ENCODE measurements around the gene CERK. TPM values are rescaled to one million over a fixed set of nuclear protein-coding genes. Genes with fewer than 3 reads are reported as not detected.
A peak's percentile ranks its signal among the peaks of the same experiment; 100 is the strongest.

The CERK gene
- polyA plus RNA-seq, 1 donor: 82.3 TPM

DNA sequence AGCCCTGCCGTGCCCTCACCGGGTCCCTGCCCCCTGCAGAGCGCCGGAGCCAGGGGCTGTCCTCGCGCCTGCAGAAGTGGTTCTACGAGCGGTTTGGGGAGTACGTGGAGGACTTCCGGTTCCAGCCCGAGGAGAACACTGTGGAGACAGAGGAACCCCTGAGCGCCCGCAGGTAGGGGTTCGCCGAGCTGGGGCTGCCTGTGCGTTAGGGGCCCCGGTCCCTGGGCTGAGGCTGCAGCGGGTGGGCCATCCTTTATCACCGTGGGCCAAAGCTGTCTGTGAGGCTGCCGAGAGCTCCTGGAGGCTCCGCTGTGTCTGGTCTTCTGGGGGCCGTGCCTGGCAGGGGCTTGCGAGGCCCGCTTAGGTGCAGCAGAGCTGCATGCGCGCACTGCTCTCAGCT, 75.1 kb downstream of the CERK start:
- Histone ChIP-seq H3K27me3 (ENCODE audit: control insufficient read depth, insufficient read depth, low read length) (no peaks in the 10 kb centered on the region), H3K27ac (ENCODE audit: low read length) (no peak overlapping the region), H3K9me3 (ENCODE audit: control insufficient read depth, low read depth, low read length) (no peaks in the 10 kb centered on the region), H3K4me3 (ENCODE audit: low read length) (no peak overlapping the region), H3K4me1 (ENCODE audit: control insufficient read depth, insufficient read depth, low read length) (peaks cover 18% of the 10 kb centered on the region), H3K36me3 (ENCODE audit: control insufficient read depth, insufficient read depth, low read length) (peaks cover 76% of the 10 kb centered on the region)
- DNase-seq: no peak
- no CpG with 5 or more reads among the region's 26 CpGs for WGBS (ENCODE audit: insufficient coverage, low lambda C conversion rate)

- Histone ChIP-seq H3K27ac (ENCODE audit: low read length) (no peak overlapping the region), H3K4me3 (ENCODE audit: low read length) (no peak overlapping the region), H3K9me3 (ENCODE audit: control insufficient read depth, low read depth, low read length) (peaks cover 5% of the 10 kb centered on the region), H3K4me1 (ENCODE audit: control insufficient read depth, insufficient read depth, low read length) (peaks cover 18% of the 10 kb centered on the region), H3K27me3 (ENCODE audit: control insufficient read depth, insufficient read depth, low read length) (no peaks in the 10 kb centered on the region), H3K36me3 (ENCODE audit: control insufficient read depth, insufficient read depth, low read length) (peaks cover 73% of the 10 kb centered on the region)
- WGBS (ENCODE audit: insufficient coverage, low lambda C conversion rate): no CpG with 5 or more reads among the region's 15 CpGs
- no peak for DNase-seq
Observed at GRCh38 chr22:46662226-46662625, 75.8 kb downstream of the CERK start.

DNA sequence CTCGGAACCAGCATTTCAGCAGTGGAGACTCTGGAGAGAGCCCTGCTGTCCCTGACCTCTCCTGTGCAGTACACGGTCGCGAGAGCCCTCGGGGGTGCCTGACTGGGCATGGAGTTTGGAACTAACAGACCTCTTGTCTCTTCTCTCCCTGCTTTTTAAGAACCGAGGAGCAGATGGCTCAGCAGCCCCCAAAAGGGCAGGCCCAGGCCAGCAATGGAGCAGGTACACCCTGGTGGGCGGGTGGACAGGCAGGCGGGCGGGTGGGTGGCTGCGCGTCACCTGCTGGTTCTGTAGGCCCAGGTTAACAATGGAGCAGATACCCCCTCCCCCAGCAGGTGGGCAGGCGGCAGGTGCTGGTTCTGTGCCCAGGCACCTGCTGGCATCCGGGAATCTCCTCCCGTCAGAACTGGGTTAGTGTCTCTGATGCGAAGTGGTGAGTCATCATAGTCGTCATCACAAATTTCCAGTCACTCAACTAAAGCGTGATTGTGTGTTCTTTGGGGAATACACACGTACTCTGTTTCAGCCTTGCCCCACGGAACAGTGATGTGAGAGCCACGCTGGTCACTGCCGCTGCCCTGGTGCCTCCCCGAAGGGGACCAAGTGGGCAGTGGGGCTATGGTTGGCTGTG, 76.7 kb downstream of the CERK start:
- Histone ChIP-seq H3K27ac (ENCODE audit: low read length) (peak overlapping the region; percentile 64), H3K4me3 (ENCODE audit: low read length) (no peak overlapping the region), H3K27me3 (ENCODE audit: control insufficient read depth, insufficient read depth, low read length) (no peaks in the 10 kb centered on the region), H3K4me1 (ENCODE audit: control insufficient read depth, insufficient read depth, low read length) (peaks cover 25% of the 10 kb centered on the region), H3K9me3 (ENCODE audit: control insufficient read depth, low read depth, low read length) (peaks cover 7% of the 10 kb centered on the region), H3K36me3 (ENCODE audit: control insufficient read depth, insufficient read depth, low read length) (peaks cover 67% of the 10 kb centered on the region)
- no peak for DNase-seq
- WGBS (ENCODE audit: insufficient coverage, low lambda C conversion rate): no CpG with 5 or more reads among the region's 22 CpGs

DNA sequence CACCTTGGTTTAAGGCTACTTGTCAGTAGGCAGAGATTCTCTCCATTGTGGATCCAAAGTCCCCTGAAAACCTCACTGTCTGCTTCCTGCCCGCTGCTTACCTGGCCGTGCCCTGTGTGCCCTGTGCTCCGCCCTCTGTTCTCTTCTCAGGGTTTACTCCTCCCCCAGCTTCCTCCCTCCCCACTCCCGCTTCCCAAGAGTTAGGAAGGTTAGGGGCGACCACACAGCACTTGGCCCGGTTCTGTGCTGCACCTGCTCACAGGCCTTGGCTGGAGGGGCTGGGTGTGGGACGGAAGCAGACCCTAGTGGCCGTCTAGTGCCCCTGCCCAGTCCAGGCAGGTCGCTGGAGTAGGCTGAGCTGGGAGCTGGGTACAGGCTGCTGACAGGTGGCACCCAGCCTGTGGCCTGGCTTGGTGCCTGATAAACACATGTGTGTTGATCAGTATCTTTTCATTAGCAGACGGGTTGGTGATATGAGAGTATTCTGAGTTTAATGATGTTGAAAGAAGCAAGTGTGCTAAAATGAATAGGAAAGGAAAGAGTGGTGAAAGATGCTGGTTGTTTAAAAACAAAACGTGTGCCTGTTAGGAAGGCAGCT, 77.3 kb downstream of the CERK start:
- 33% methylated on average over 1 of the region's 11 CpGs for WGBS (ENCODE audit: insufficient coverage, low lambda C conversion rate)
- H3K9me3 ChIP-seq (ENCODE audit: control insufficient read depth, low read depth, low read length): peaks cover 7% of the 10 kb centered on the region
- H3K4me1 ChIP-seq (ENCODE audit: control insufficient read depth, insufficient read depth, low read length): peaks cover 32% of the 10 kb centered on the region
- H3K27ac ChIP-seq (ENCODE audit: low read length): peak overlapping the region; percentile 79
- DNase-seq: peak; percentile 86 to 91
- peaks cover 61% of the 10 kb centered on the region for H3K36me3 ChIP-seq (ENCODE audit: control insufficient read depth, insufficient read depth, low read length)
- no peak overlapping the region for H3K4me3 ChIP-seq (ENCODE audit: low read length)
- no peaks in the 10 kb centered on the region for H3K27me3 ChIP-seq (ENCODE audit: control insufficient read depth, insufficient read depth, low read length)

DNA sequence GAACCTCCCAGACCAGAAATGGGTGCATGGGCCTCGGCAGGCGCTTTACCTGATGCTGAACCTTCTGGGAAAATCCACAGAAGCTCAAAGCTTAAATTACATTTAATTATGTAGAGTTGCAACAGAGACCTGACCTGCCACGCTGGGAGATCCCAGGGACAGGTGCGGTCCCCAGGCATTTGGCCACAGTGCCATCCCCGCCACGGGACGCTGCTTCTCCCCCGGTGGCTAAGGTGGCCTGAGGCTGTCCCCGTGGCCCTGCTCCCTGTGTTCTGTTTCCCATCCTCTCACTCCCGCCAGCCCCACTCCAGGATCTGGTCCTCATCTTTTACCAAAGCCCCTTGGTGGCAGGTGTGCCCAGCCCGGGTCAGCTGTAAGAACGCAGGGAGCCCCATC, 78.3 kb downstream of the CERK start:
- DNase-seq: no peak
- H3K4me1 ChIP-seq (ENCODE audit: control insufficient read depth, insufficient read depth, low read length): peaks cover 37% of the 10 kb centered on the region
- H3K27me3 ChIP-seq (ENCODE audit: control insufficient read depth, insufficient read depth, low read length): no peaks in the 10 kb centered on the region
- H3K36me3 ChIP-seq (ENCODE audit: control insufficient read depth, insufficient read depth, low read length): peaks cover 51% of the 10 kb centered on the region
- peak overlapping the region; percentile 79 for H3K27ac ChIP-seq (ENCODE audit: low read length)
- H3K9me3 ChIP-seq (ENCODE audit: control insufficient read depth, low read depth, low read length): peaks cover 7% of the 10 kb centered on the region
- no CpG with 5 or more reads among the region's 12 CpGs for WGBS (ENCODE audit: insufficient coverage, low lambda C conversion rate)
- H3K4me3 ChIP-seq (ENCODE audit: low read length): no peak overlapping the region

DNA sequence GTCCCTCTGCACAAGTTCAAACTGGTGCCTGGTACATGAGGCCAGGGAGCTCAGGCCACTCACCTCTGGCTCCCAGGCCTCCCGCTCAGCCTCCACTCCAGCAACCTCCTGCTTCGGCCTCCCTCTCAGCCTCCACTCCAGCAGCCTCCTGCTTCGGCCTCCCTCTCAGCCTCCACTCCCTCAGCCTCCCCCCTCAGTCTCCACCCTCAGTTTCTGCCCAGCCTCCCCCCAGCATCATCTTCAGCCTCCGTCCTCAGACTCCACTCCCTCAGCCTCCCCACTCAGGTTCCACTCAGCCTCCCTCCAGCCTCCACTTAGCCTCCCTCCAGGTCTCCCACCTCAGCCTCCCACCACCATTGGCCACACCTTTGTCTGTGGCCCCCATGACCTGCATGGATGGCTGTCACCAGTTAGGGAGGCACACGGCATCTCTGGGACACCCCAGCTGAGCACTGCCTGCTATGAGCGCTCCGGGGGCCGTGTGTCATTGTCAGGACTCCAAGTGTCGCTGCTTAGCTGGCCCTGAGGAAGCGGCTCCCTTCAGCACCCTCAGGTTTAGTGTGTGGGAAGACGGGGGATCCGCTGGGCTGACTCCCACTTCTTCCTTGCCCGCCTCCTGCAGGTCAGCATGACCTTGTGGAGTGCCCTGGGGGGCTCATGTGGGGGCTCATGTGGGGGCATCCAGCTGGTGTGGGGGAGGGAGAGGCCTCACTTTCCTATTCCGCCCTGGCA, 78.8 kb downstream of the CERK start:
- WGBS (ENCODE audit: insufficient coverage, low lambda C conversion rate): no CpG with 5 or more reads among the region's 14 CpGs
- H3K36me3 ChIP-seq (ENCODE audit: control insufficient read depth, insufficient read depth, low read length): peaks cover 46% of the 10 kb centered on the region
- peaks cover 39% of the 10 kb centered on the region for H3K4me1 ChIP-seq (ENCODE audit: control insufficient read depth, insufficient read depth, low read length)
- no peak overlapping the region for H3K4me3 ChIP-seq (ENCODE audit: low read length)
- H3K9me3 ChIP-seq (ENCODE audit: control insufficient read depth, low read depth, low read length): peaks cover 7% of the 10 kb centered on the region
- no peaks in the 10 kb centered on the region for H3K27me3 ChIP-seq (ENCODE audit: control insufficient read depth, insufficient read depth, low read length)
- DNase-seq: no peak
- peak overlapping the region; percentile 79 for H3K27ac ChIP-seq (ENCODE audit: low read length)

GRCh38 chr22:46657996-46658947, 79.8 kb downstream of the CERK start:
- H3K36me3 ChIP-seq (ENCODE audit: control insufficient read depth, insufficient read depth, low read length): peaks cover 37% of the 10 kb centered on the region
- no peak overlapping the region for H3K4me3 ChIP-seq (ENCODE audit: low read length)
- H3K27me3 ChIP-seq (ENCODE audit: control insufficient read depth, insufficient read depth, low read length): no peaks in the 10 kb centered on the region
- WGBS (ENCODE audit: insufficient coverage, low lambda C conversion rate): no CpG with 5 or more reads among the region's 37 CpGs
- no peak overlapping the region for H3K27ac ChIP-seq (ENCODE audit: low read length)
- H3K9me3 ChIP-seq (ENCODE audit: control insufficient read depth, low read depth, low read length): peaks cover 7% of the 10 kb centered on the region
- DNase-seq: no peak
- peaks cover 48% of the 10 kb centered on the region for H3K4me1 ChIP-seq (ENCODE audit: control insufficient read depth, insufficient read depth, low read length)

GRCh38 chr22:46657655-46657953, 80.4 kb downstream of the CERK start:
- Histone ChIP-seq H3K4me3 (ENCODE audit: low read length) (no peak overlapping the region), H3K4me1 (ENCODE audit: control insufficient read depth, insufficient read depth, low read length) (peaks cover 54% of the 10 kb centered on the region), H3K27ac (ENCODE audit: low read length) (no peak overlapping the region), H3K9me3 (ENCODE audit: control insufficient read depth, low read depth, low read length) (peaks cover 9% of the 10 kb centered on the region), H3K27me3 (ENCODE audit: control insufficient read depth, insufficient read depth, low read length) (no peaks in the 10 kb centered on the region), H3K36me3 (ENCODE audit: control insufficient read depth, insufficient read depth, low read length) (peaks cover 33% of the 10 kb centered on the region)
- no peak for DNase-seq
- no CpG with 5 or more reads among the region's 10 CpGs for WGBS (ENCODE audit: insufficient coverage, low lambda C conversion rate)

DNA sequence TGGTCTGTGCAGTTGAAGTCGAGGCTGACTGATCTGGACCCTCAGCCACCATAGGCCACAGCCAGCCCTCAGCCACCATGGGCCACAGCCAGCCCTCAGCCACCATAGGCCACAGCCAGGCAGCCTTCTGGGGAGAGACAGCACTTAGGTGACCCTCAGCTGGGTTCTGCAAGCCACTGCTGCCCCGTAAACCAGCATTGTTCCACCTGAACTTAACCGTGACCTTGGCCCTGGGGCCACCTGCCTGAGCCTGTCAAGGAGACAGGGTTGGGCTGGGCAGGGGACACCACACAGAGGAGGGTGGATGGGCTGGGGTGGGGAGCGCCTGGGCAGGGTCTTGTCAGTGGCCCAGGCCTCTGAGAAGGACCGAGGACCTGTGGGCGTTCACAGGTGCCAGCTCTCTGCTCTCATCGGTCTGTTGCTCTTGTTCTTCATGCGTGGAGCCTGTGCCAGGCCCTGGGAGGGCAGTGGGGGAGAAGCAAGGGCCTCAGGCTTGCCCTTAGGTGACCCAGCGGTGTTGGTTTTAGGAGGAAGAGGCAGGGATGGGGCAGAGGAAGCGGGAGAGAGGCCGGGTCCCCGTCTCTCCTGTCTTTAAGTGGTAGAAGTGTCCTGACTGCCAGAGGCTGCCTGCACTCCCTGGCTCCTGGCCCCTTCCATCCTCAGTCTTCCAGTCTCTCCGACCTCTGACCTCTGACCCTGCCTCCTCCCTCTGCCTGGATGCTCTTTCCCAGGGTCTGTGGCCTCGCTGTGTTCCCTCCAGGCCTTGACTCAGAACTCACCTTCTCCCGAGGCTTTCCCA, 81.0 kb downstream of the CERK start:
- Histone ChIP-seq H3K4me1 (ENCODE audit: control insufficient read depth, insufficient read depth, low read length) (peaks cover 60% of the 10 kb centered on the region), H3K36me3 (ENCODE audit: control insufficient read depth, insufficient read depth, low read length) (peaks cover 28% of the 10 kb centered on the region), H3K27ac (ENCODE audit: low read length) (no peak overlapping the region), H3K9me3 (ENCODE audit: control insufficient read depth, low read depth, low read length) (peaks cover 9% of the 10 kb centered on the region), H3K4me3 (ENCODE audit: low read length) (no peak overlapping the region), H3K27me3 (ENCODE audit: control insufficient read depth, insufficient read depth, low read length) (no peaks in the 10 kb centered on the region)
- no CpG with 5 or more reads among the region's 15 CpGs for WGBS (ENCODE audit: insufficient coverage, low lambda C conversion rate)
- no peak for DNase-seq

Data from large intestine (tissue), 3 donors.